Activated CD8-positive, alpha-beta memory T cell treated with anti-CD3 and anti-CD28 coated beads for 24 hours (primary cell): ENCODE results near the gene PRR12.

ENCODE experiments used
- DNase-seq: peaks from one replicate; pipeline ENCODE4 v3.0.0-alpha.2; 2020

PRR12 gene

GRCh38 chr19:49651029-49651819, 60.2 kb downstream of the PRR12 start:
- no peak for DNase-seq

- no peak for DNase-seq
Observed at GRCh38 chr19:49651820-49652550, 61.0 kb downstream of the PRR12 start.

GRCh38 chr19:49652551-49653465, 61.8 kb downstream of the PRR12 start:
- no peak for DNase-seq

GRCh38 chr19:49653466-49653806, 62.5 kb downstream of the PRR12 start:
- DNase-seq, result no peak

DNA sequence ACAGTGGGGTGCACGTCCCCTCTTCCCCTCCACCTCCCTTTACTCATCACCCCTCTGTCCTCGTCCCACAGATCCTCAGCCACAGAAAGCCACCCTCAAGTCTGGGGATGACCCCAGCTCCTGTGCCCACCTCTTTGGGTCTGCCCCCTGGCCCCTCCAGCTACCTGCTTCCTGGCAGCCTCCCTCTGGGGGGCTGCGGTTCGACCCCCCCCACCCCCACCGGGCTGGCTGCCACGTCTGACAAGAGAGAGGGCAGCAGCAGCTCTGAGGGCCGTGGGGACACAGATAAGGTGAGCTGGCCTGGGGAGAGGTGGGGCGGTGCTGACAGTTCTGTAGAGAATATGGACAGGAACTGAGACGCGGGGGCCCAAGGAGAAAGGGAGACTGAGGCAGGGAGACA, 63.6 kb downstream of the PRR12 start:
- no peak for DNase-seq

DNA sequence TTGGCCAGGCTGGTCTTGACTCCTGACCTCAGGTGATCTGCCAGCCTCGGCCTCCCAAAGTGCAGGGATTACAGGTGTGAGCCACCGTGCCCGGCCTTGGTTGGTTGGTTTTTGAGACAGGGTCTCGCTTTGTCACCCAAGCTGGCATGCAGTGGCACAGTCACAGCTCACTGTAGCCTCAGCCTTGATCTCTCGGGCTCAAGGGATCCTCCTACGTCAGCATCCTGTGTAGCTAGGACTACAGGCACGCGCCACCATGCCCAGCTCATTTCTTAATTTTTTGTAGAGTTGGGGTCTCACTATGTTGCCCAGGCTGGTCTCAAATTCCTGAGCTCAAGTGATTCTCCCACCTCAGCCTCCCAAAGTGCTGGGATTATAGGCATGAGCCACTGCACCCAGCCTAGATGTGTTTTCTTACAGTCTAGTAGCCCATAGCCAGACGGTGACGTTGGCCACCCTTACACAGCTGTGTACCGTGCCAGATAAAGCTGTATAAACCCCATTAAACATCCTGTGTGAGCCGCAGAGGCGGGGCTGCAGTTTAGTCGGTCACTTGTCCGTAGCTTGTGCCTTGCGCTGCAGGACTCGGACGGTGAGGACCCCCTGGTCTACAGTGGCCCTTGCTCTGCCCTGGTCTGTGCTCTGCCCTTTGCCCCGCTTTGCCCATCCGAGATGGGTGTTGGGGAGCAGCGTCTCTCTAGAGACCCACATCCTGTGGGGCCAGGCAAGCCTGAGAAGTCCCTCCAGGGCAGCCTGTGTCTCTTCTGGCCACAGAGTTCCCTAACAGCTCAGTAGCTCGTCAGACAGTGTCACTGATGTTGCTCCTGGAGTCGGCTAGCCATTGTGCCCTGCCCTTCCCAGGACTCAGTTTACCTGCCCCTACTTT, 64.8 kb downstream of the PRR12 start:
- no peak for DNase-seq

- DNase-seq, result no peak
Observed at GRCh38 chr19:49656456-49657109, 65.6 kb downstream of the PRR12 start.

GRCh38 chr19:49657493-49658138, 66.6 kb downstream of the PRR12 start:
- no peak for DNase-seq

DNA sequence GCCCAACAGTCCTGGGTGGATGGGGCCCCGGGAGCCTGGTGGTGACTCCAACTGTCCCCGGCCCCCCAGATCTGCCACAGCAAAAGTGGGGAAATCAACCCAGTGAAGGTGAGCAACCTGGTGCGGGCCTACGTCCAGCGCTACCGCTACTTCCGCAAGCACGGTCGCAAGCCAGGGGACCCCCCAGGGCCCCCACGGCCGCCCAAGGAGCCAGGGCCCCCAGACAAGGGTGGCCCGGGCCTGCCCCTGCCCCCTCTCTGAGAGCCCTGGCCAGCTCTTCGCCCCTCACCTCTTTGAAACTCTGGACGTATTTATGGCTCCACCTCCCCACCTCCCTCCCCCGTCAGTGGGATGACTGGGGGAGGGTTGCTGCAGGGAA, 67.1 kb downstream of the PRR12 start:
- DNase-seq, result no peak

- DNase-seq, result no peak
Observed at GRCh38 chr19:49658566-49659442, 67.8 kb downstream of the PRR12 start.

DNA sequence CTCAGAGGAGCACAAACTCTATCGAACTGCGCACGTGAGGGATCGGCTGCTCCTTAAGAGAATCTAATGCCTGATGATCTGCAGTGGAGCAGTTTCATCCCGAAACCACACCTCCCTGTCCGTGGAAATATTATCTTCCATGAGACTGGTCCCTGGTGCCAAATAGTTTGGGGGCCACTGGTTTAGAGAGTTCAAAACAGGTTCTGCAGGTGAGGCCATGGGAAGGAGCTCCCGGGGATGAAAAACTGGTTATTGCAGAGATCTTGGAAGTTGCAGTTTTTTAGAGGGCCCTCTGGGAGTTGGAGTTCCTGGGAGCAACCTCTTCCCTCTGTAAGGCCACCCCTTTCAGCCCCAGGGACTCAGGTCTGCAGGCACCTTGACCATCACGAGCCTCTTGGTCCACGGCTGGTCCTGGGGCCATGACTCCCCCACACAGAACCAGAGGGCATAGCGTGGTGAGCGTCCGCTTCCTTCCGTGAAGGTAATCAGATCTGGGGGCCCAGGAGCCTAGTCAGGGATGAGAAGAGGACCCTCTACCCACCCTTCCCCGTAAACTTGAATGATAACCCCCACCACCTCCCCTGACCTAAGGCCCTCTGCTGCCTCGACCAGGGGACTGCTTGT, 69.5 kb downstream of the PRR12 start:
- DNase-seq, result no peak

DNA sequence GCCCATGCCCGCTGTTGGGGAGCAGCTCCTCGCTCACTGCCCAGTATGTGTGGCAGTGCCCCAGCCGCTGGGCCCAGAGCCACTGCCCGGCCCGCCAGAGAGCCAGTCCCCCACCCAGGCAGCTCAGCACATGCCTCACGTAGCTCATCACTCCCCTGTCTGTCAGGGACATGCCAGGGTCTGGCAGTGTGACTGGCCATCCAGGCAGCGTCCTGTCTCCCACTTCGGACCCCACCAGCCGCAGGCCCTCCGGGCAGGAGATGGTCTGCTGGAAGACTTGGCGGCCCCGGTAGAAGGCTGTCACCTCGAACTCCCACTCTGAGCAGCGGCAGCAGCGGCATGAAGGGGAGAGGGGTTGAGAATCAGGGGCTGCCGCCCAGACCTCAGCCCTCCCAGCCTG, 71.0 kb downstream of the PRR12 start:
- no peak for DNase-seq

DNA sequence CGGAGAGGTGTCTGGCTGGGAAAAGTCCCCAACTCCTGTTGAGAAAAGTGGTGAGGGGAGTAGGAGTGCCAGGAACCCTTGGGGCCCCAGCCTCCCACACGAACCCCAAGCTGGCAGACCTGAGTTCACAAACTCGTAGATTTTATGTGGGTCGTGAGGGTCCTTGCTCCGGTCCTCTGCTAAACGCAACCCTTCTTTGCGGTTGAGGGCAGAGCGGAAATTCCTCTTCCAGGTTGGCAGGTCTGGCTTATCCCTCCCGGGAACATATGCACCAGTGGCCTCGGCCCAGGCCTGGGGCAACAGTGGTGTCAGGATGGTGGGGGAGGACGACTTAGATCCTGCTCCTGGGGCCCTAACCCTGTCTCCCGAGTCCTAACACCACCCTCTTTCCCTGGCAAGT, 72.2 kb downstream of the PRR12 start:
- DNase-seq, result no peak

DNA sequence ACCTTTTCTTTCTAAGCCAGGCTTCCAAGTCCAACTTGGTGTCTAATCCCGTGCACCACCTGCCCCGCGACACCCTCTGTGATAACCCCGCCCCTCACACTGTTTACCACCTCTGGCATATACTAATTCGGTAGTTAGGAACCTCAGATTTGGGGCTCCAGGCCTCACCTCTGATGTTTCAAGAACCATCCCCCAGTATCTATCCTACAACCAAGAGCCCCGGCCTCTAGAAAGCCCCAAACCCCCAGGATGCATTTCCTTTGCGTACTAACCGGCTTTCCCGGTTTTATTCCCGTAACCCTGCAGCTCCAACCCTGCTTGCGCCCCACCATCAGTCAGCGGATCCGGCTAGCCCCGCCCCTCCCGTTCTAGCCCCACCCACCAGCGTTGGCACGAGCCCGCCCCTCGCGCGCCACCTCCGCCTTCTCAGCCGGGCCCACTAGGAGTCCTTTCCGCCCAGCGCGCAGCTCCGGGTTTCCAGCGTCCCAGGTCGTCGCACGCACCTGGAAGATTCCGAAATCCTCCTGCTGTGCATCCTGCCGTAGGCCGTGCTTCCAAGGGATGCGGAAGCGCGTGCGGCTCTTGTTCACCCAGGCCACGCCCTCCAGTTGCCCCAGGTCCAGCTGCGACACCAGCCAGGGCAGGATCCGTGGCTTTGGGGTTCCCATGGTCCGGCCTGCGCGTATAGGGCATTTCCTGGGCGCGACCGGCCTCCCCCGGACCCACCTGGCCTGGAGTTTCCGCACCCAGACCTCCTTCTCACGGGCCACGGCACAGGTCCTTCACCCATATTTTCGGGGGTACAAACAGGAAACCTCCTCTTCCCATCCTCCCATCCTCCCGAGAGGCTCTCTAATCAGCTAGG, 73.4 kb downstream of the PRR12 start:
- peak; percentile 96 for DNase-seq

DNA sequence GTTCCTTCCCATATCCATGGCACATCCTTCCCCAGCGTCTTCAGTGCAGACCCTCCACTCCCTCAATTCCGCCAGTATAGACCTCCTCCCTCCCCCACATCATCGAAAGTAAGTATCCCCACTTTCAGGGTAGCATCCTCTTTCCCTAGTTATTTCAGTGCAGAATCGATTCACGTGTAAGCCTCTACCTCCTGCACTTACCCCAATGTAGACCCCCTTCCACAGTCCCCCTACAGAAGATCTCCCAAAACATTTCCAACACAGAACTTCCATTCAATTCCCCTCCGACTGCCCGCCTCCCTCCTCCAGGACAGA, 74.0 kb downstream of the PRR12 start:
- no peak for DNase-seq

GRCh38 chr19:49665351-49666119, 74.6 kb downstream of the PRR12 start, which contains the start of the genes BCL2L12 and IRF3:
Gene BCL2L12 (plus strand): TSS chr19:49665933. CDS start chr19:49666693, 760 bp downstream.
Gene IRF3 (minus strand): TSS chr19:49665857. CDS start chr19:49664838, 1,019 bp downstream.
- DNase-seq, result peak; percentile 100

DNA sequence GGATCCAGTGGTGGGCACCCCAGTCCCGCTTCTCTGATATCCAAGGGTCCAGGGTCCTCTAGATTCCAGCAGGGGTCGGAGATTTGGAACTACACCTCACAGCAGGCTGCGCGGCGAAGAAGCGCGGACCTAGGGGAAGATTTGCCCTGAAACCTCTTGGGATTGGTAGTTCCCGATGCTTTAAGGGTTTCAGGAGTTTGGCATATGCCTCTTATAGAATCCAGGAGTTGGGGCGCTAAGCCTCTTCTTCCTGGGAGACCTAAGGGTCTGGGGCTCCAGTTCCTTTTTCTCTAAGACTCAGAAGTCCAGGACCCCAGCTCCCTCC, 75.1 kb downstream of the PRR12 start:
- no peak for DNase-seq

DNA sequence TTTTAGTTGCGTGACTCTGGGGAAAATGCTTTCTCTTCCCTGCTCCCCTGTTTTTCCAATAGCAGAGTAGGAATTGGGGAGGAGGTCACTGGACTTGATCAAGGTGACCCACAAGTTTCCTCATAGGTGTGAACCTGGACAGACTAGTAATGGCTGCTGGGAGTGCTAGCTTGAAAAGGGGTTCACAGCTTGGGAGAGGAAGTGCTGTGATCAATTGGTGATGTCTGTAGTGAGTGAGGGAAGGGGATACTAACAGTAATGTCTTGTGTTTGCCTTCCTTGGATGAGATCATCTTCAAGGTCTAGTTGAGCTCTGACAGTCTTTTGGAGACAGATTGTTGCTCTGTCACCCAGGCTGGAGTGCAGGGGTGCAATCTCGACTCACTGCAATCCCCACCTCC, 76.5 kb downstream of the PRR12 start:
- DNase-seq, result no peak
